IMR-90 (cell line): ENCODE measurements around the gene CYYR1. TPM values are rescaled to one million over a fixed set of nuclear protein-coding genes. Genes with fewer than 3 reads are reported as not detected.

Experiments
- ATAC-seq: fragments of 200-7000 bp; cut with Tn5 transposase; 2 replicates; pipeline ENCODE4 v1.9.1; 2020; ENCODE audit warnings: low read depth, mild to moderate bottlenecking, moderate library complexity
- BruUV-seq: library from RNA; stranded (reverse); fragments of 400-500 nt; replicated peaks from 2 replicates; lab custom pipeline; 2021; lab: Mats Ljungman, UMichigan
- CTCF ChIA-PET: fragments of 300-600 bp; formaldehyde crosslinking; extraction: SDS; loops from one replicate; lab custom pipeline; 2021; ENCODE audit warnings: antibody characterized with exemption; lab: Yijun Ruan, JAX
- POLR2A ChIA-PET: fragments of 300-600 bp; sonication (Branson Sonifier 250); formaldehyde crosslinking; loops from one replicate; lab custom pipeline; 2022; ENCODE audit warnings: antibody characterized with exemption; ENCODE audit not compliant: unreplicated experiment; lab: Charles Lee
- DNase-seq: peaks from one replicate; pipeline ENCODE4 v3.0.0; 2013
- H2AFZ ChIP-seq: replicated peaks from 2 replicates; pipeline ENCODE3; 2013; ENCODE audit warnings: low read length, mild to moderate bottlenecking; ENCODE audit not compliant: poor library complexity
- H2AK5ac ChIP-seq: 2 replicates; pipeline ENCODE4 v1.6.1; 2013; ENCODE audit warnings: low read depth, low read length, inconsistent platforms
- H2AK9ac ChIP-seq: replicated peaks from 2 replicates; pipeline ENCODE3; 2013; ENCODE audit warnings: mild to moderate bottlenecking, low read depth, low read length, moderate library complexity; ENCODE audit not compliant: poor library complexity
- H2BK120ac ChIP-seq: 2 replicates; pipeline ENCODE4 v1.6.1; 2013; ENCODE audit warnings: low read depth, low read length, inconsistent platforms
- H2BK15ac ChIP-seq: 3 replicates; pipeline ENCODE4 v1.6.1; 2013; ENCODE audit warnings: low read depth, low read length, inconsistent platforms
- H2BK20ac ChIP-seq: 2 replicates; pipeline ENCODE4 v1.6.1; 2013; ENCODE audit warnings: low read depth, mild to moderate bottlenecking, inconsistent platforms, low read length, moderate library complexity
- H2BK5ac ChIP-seq: 2 replicates; pipeline ENCODE4 v1.6.1; 2013; ENCODE audit warnings: mild to moderate bottlenecking, low read depth, low read length, inconsistent platforms; ENCODE audit not compliant: poor library complexity, severe bottlenecking
- H3K14ac ChIP-seq: replicated peaks from 2 replicates; pipeline ENCODE4 v1.6.1; 2013; ENCODE audit warnings: low read depth, low read length, inconsistent platforms
- H3K18ac ChIP-seq: 2 replicates; pipeline ENCODE4 v1.6.1; 2013; ENCODE audit warnings: low read depth, low read length, control low read depth
- H3K23ac ChIP-seq: 2 replicates; pipeline ENCODE4 v1.6.1; 2013; ENCODE audit warnings: low read depth, low read length, inconsistent platforms
- H3K27ac ChIP-seq: 2 replicates; pipeline ENCODE4 v1.5.1; 2013; ENCODE audit warnings: mild to moderate bottlenecking, control low read depth, low read length; ENCODE audit not compliant: insufficient read depth
- H3K27me3 ChIP-seq: 2 replicates; pipeline ENCODE4 v1.6.1; 2013; ENCODE audit warnings: low read length; ENCODE audit not compliant: control insufficient read depth, insufficient read depth
- H3K36me3 ChIP-seq: 2 replicates; pipeline ENCODE4 v1.6.1; 2013; ENCODE audit warnings: low read length, mixed read lengths; ENCODE audit not compliant: control insufficient read depth, insufficient read depth
- H3K4ac ChIP-seq: 2 replicates; pipeline ENCODE4 v1.6.1; 2013; ENCODE audit warnings: low read depth, low read length, inconsistent platforms
- H3K4me1 ChIP-seq: 2 replicates; pipeline ENCODE4 v1.6.1; 2013; ENCODE audit warnings: low read length, mixed read lengths; ENCODE audit not compliant: control insufficient read depth, insufficient read depth
- H3K4me2 ChIP-seq: 2 replicates; pipeline ENCODE4 v1.6.1; 2013; ENCODE audit warnings: low read depth, mild to moderate bottlenecking, control low read depth, low read length, moderate library complexity
- H3K4me3 ChIP-seq: 2 replicates; pipeline ENCODE4 v1.5.1; 2013; ENCODE audit warnings: low read depth, mild to moderate bottlenecking, control low read depth, low read length, moderate library complexity; ENCODE audit not compliant: insufficient read depth
- H3K56ac ChIP-seq: 2 replicates; pipeline ENCODE4 v1.6.1; 2013; ENCODE audit warnings: low read length, inconsistent platforms; ENCODE audit not compliant: insufficient read depth; ENCODE audit errors: extremely low read depth
- H3K79me1 ChIP-seq, 2 experiments: 2 replicates each; pipeline ENCODE4 v1.6.1; 2013; ENCODE audit warnings: low read length in 2 of 2, inconsistent platforms in 1 of 2, low read depth in 1 of 2
- H3K9ac ChIP-seq: 2 replicates; pipeline ENCODE4 v1.6.1; 2013; ENCODE audit warnings: low read depth, low read length, control low read depth
- H3K9me1 ChIP-seq: 2 replicates; pipeline ENCODE4 v1.6.1; 2013; ENCODE audit warnings: low read length, inconsistent platforms; ENCODE audit not compliant: insufficient read depth
- H3K9me3 ChIP-seq: 2 replicates; pipeline ENCODE4 v1.6.1; 2013; ENCODE audit warnings: low read length; ENCODE audit not compliant: control insufficient read depth, insufficient read depth
- H4K20me1 ChIP-seq: 2 replicates; pipeline ENCODE4 v1.6.1; 2013; ENCODE audit warnings: low read length, inconsistent platforms; ENCODE audit not compliant: insufficient read depth
- H4K5ac ChIP-seq: 2 replicates; pipeline ENCODE4 v1.6.1; 2013; ENCODE audit warnings: mild to moderate bottlenecking, low read depth, low read length, control low read depth
- H4K8ac ChIP-seq, 2 experiments: 2 replicates each; pipeline ENCODE4 v1.6.1; 2013; ENCODE audit warnings: low read depth in 2 of 2, low read length in 2 of 2, control low read depth in 1 of 2, inconsistent platforms in 1 of 2
- H4K91ac ChIP-seq: 2 replicates; pipeline ENCODE4 v1.6.1; 2013; ENCODE audit warnings: low read depth, low read length, inconsistent platforms; ENCODE audit not compliant: insufficient read depth
- MAZ ChIP-seq: IDR thresholded peaks from 2 replicates; pipeline ENCODE4 v1.6.1; 2012; ENCODE audit warnings: low read depth, mild to moderate bottlenecking, low read length, improper control_type of control experiment, moderate library complexity, borderline replicate concordance
- MXI1 ChIP-seq: IDR thresholded peaks from 2 replicates; pipeline ENCODE4 v1.6.1; 2012; ENCODE audit warnings: low read depth, mild to moderate bottlenecking, low read length, moderate library complexity, borderline replicate concordance
- WGBS, 2 experiments: methylation state at CpG; one replicate each; pipeline versions ENCODE4 v1.1.5 to v1.1.7; 2013; ENCODE audit warnings: missing lambda C conversion rate in 2 of 2; ENCODE audit not compliant: insufficient read length in 1 of 2; ENCODE audit errors: extremely low coverage in 2 of 2; 5-methylcytosine and 5-hydroxymethylcytosine counted together
- dilution Hi-C: fragments of 300-500 bp; cut with HindIII; formaldehyde crosslinking; loops from one replicate; pipeline ENCODE4 v1.14.3; 2018; ENCODE audit warnings: low sequenced_read_pairs; ENCODE audit not compliant: unreplicated experiment
- in situ Hi-C: fragments of 300-500 bp; cut with MboI; formaldehyde crosslinking; loops from 3 replicates; pipeline ENCODE4 v1.14.3; 2019; ENCODE audit warnings: low sequenced_read_pairs, inconsistent platforms, mixed read lengths
- intact Hi-C: fragments of 100-400 bp; cut with micrococcal nuclease; formaldehyde crosslinking; loops from 2 replicates; pipeline ENCODE4 v1.10.0; 2022
- polyA plus RNA-seq, 3 experiments: library from polyadenylated mRNA; depleted of rRNA; stranded (reverse); fragments of >200 nt; gene quantifications; 2 replicates each; pipeline ENCODE4 v1.2.3, GENCODE V29; 2012; ENCODE audit warnings: low replicate concordance in 1 of 3
- total RNA-seq: library from RNA; depleted of rRNA; stranded (reverse); fragments of >200 nt; gene quantifications from 2 replicates; pipeline ENCODE4 v1.2.3, GENCODE V29; 2012

The CYYR1 gene
- total and polyA plus RNA-seq, 2 of the 4 experiments (the other 2 are of a cell fraction), result not detected

DNA sequence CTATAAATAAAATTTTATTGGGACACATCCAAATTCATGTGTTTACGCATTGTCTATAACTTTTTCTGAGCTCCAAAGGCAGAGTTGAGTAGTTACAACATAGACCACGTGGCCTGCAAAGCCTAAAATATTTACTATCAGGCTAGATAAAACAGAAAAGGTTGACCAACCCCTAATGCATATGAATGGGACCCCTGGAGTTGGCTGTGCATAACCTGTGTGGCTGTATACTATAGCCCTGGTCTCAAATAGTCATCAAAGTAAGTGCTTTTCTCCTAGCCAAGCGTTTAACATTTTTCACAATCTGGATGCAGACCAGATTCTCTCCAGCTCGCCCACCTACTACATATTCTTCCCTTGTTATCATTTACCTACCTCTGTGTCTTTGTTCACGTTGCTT lies 60.4 kb downstream of the CYYR1 start:
- Histone ChIP-seq H2BK15ac (no peak overlapping the region), H3K18ac (no peak overlapping the region), H3K4me1 (no peaks in the 10 kb centered on the region), H4K91ac (no peak overlapping the region), H3K36me3 (no peaks in the 10 kb centered on the region), H2AFZ (no peak overlapping the region), H4K8ac (no peak overlapping the region), H2BK120ac (no peak overlapping the region), H3K79me1 (no peaks in the 10 kb centered on the region), H3K9me1 (no peaks in the 10 kb centered on the region), H3K9me3 (no peaks in the 10 kb centered on the region), H4K20me1 (no peaks in the 10 kb centered on the region), H3K27me3 (no peaks in the 10 kb centered on the region), H3K9ac (no peak overlapping the region), H2AK5ac (no peak overlapping the region), H3K23ac (no peak overlapping the region), H3K56ac (no peak overlapping the region), H3K4ac (no peak overlapping the region), H2AK9ac (no peak overlapping the region), H3K4me2 (no peak overlapping the region), H3K14ac (no peak overlapping the region), H4K5ac (no peak overlapping the region), H3K4me3 (no peak overlapping the region), H3K27ac (no peak overlapping the region), H2BK5ac (no peak overlapping the region), H2BK20ac (no peak overlapping the region)
- WGBS, 2 experiments, result 40% methylated on average over 3 of the region's 5 CpGs; no CpG with 5 or more reads in 1 of the 2 experiments
- dilution Hi-C loops, result no loop called here
- DNase-seq (no peak), ATAC-seq (no peak)
- ChIA-PET POLR2A (no interaction called here), CTCF (no interaction called here)
- intact Hi-C loops, result no loop called here
- BruUV-seq, result no TSS peak
- TF ChIP-seq MXI1 (no peak), MAZ (no peak)
- in situ Hi-C loops, result no loop called here
